HFF-Myc (cell line): ENCODE measurements around the gene OR13H1.
"Not testable (repeated sequence)": the region's sequence is repeated elsewhere in the genome, so short reads cannot be mapped to it uniquely, and the experiment has no call there.

Source experiments
- DNase-seq: peaks from one replicate; pipeline ENCODE4 v3.0.0-alpha.2; 2011; ENCODE audit warnings: low read depth; ENCODE audit errors: extremely low read depth
- H3K4me3 ChIP-seq: replicated peaks from 2 replicates; pipeline ENCODE4 v1.5.1; 2011; ENCODE audit warnings: low read depth, mild to moderate bottlenecking, control low read depth, low read length
- CTCF ChIP-seq: IDR thresholded peaks from 2 replicates; pipeline ENCODE4 v1.5.1; 2012; ENCODE audit warnings: mild to moderate bottlenecking, low read depth, low read length, control low read depth; ENCODE audit errors: missing control alignments

The OR13H1 gene

GRCh38 chrX:131543774-131544173 is at the start of gene OR13H1:
OR13H1 (plus strand) TSS chrX:131544074; CDS start chrX:131544074, 0 bp downstream.
- no peak within 1 kb of the TSS for H3K4me3 ChIP-seq
- DNase-seq = no peak
- no peak for TF ChIP-seq CTCF

GRCh38 chrX:131501556-131501955 is 42.3 kb upstream of the OR13H1 start:
- not testable (repeated sequence) for H3K4me3 ChIP-seq, DNase-seq

- no peak for TF ChIP-seq CTCF
- H3K4me3 ChIP-seq = no peak overlapping the region
- no peak for DNase-seq
These were observed 30.5 kb upstream of the OR13H1 start for GRCh38 chrX:131513159-131513914.

GRCh38 chrX:131521824-131522223 is 22.1 kb upstream of the OR13H1 start:
- no peak overlapping the region for H3K4me3 ChIP-seq
- no peak for TF ChIP-seq CTCF
- DNase-seq = no peak

GRCh38 chrX:131544218-131544617 is 344 bp downstream of the OR13H1 start:
- no peak for DNase-seq
- no peak overlapping the region for H3K4me3 ChIP-seq
- TF ChIP-seq CTCF = no peak

- no peak for DNase-seq
- TF ChIP-seq CTCF = no peak
- H3K4me3 ChIP-seq = no peak overlapping the region
These were observed 5.1 kb downstream of the OR13H1 start for GRCh38 chrX:131549011-131549410.

GRCh38 chrX:131552453-131552852 is 8.6 kb downstream of the OR13H1 start:
- not testable (repeated sequence) for DNase-seq

GRCh38 chrX:131558562-131558961 is 14.7 kb downstream of the OR13H1 start:
- TF ChIP-seq CTCF = no peak
- no peak for DNase-seq
- no peak overlapping the region for H3K4me3 ChIP-seq

More at GRCh38 chrX:131552453-131552852, 8.6 kb downstream of the OR13H1 start:
- not testable (repeated sequence) for H3K4me3 ChIP-seq
